Measurements from ENCODE around the gene CBFA2T2. TPM values are rescaled to one million over a fixed set of nuclear protein-coding genes. Genes with fewer than 3 reads are reported as not detected.
A peak's percentile ranks its signal among the peaks of the same experiment; 100 is the strongest.

CBFA2T2 gene
- total RNA-seq, 1 donor from 2014 or later = 15.7 TPM

DNA sequence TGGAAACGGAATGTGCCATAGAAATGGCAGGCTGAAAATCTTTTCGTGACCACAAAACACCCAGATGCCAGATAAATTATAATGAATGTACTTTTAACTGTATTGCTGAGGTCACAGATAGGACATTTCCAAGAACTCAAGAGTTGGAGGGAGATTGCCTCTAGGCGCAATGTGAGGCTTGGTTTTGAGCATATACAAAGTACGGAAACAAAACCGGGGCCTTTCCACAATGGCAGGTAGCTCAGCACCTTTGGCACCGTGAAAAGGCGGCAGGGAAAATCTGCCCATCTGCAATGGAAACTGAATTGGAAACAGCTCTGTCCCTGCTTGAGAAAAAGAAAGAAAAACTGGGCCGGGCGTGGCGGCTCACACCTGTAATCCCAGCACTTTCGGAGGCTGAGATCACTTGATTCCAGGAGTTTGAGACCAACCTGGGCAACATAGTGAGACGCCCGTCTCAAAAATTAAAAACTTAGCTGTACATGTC, 161.7 kb downstream of the CBFA2T2 start:
- no peak overlapping the region for H3K27ac ChIP-seq
- no peaks in the 10 kb centered on the region for H3K27me3 ChIP-seq
- no peak overlapping the region for H3K4me3 ChIP-seq
- TF ChIP-seq, protein P1, sequence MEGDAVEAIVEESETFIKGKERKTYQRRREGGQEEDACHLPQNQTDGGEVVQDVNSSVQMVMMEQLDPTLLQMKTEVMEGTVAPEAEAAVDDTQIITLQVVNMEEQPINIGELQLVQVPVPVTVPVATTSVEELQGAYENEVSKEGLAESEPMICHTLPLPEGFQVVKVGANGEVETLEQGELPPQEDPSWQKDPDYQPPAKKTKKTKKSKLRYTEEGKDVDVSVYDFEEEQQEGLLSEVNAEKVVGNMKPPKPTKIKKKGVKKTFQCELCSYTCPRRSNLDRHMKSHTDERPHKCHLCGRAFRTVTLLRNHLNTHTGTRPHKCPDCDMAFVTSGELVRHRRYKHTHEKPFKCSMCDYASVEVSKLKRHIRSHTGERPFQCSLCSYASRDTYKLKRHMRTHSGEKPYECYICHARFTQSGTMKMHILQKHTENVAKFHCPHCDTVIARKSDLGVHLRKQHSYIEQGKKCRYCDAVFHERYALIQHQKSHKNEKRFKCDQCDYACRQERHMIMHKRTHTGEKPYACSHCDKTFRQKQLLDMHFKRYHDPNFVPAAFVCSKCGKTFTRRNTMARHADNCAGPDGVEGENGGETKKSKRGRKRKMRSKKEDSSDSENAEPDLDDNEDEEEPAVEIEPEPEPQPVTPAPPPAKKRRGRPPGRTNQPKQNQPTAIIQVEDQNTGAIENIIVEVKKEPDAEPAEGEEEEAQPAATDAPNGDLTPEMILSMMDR (IDR thresholded peaks at IDR 0.05) = no peak
- no peak for DNase-seq
- peaks cover 10% of the 10 kb centered on the region for H3K4me1 ChIP-seq
- ATAC-seq = no peak
- no peaks in the 10 kb centered on the region for H3K9me3 ChIP-seq
- intact Hi-C loops (cut with DNase I) = loop anchor here (10.0 kb wide), 1 partner anchor 197 kb away; no protein-coding TSS in a partner anchor
- no peaks in the 10 kb centered on the region for H3K36me3 ChIP-seq

- Histone ChIP-seq H3K4me3 (no peak overlapping the region), H3K9me3 (no peaks in the 10 kb centered on the region), H3K4me1 (no peaks in the 10 kb centered on the region), H3K27me3 (no peaks in the 10 kb centered on the region), H3K36me3 (peaks cover 7% of the 10 kb centered on the region), H3K27ac (no peak overlapping the region)
- ATAC-seq (peak; percentile 61), DNase-seq (peak; percentile 67)
- TF ChIP-seq, protein P1 (IDR thresholded peaks at IDR 0.05) = peak; percentile 68
- intact Hi-C loops (cut with DNase I) = loop anchor here (10.0 kb wide), 1 partner anchor 199 kb away; no protein-coding TSS in a partner anchor
Measured at GRCh38 chr20:33653218-33653899, 163.5 kb downstream of the CBFA2T2 start.

DNA sequence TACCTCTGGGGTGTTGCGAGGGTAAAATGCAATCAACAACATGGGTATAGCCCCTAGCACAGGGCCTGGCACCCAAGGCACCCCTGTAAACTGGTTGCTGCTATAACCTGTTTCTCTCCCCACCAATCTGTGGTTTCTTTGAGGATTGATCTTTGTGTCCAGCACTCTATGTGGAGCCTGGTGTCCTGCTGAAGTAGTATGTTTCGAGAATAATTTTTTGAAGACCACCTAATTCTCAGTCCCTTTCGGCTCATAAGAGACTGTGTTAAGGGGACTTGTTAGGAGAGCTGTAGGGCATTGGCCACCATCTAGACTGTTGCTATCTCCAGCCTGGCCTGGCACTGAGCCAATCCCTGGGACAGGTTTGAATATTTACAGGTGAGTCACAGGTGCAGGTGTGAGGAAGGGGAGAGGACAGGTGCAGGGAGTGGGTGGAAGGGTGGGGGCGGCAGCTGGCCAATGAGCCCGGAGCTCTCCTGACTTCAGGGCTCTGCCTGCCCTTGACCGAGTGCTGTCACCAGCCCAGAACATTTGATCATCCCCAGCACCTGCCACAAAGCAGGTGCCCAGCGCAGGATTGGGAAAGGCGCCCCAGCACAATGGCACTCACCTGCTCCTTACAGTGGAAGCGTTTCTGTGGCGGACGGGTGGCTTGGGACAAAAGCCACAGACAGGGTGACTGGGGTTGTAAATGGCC, 164.2 kb downstream of the CBFA2T2 start:
- no peak overlapping the region for H3K4me3 ChIP-seq
- intact Hi-C loops (cut with DNase I) = loop anchor here (10.0 kb wide), 1 partner anchor 199 kb away; no protein-coding TSS in a partner anchor
- peak; percentile 76 for ATAC-seq
- H3K4me1 ChIP-seq = no peaks in the 10 kb centered on the region
- no peak overlapping the region for H3K27ac ChIP-seq
- TF ChIP-seq, protein P1 (IDR thresholded peaks at IDR 0.05) = no peak
- no peaks in the 10 kb centered on the region for H3K9me3 ChIP-seq
- peak; percentile 88 for DNase-seq
- H3K36me3 ChIP-seq = peaks cover 12% of the 10 kb centered on the region
- H3K27me3 ChIP-seq = no peaks in the 10 kb centered on the region

DNA sequence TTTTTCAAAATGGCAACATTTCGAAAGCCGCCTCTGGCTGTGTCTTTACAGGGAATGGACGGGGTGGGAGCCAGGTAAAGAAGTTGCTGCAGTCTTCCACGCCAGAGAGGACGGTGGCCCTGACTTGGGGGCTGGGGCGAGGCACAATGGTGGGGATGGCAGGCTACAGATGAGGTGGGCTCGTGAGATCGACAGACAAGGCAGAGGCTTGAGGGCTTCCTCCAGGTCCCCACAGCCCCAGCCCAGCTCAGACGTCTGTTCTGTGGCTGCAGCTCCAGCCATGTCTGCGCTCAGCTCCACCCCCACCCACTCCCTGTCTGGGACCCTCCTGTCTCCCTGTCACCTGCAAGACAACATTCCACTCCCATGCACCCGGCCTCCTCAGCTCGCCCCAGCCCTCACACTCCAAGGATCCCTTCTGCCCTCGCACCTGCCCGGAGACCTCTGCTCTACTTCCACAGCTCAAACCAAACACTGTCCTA, 164.8 kb downstream of the CBFA2T2 start:
- TF ChIP-seq, protein P1 (IDR thresholded peaks at IDR 0.05) = no peak
- Histone ChIP-seq H3K27ac (no peak overlapping the region), H3K4me1 (no peaks in the 10 kb centered on the region), H3K36me3 (peaks cover 17% of the 10 kb centered on the region), H3K4me3 (no peak overlapping the region), H3K27me3 (no peaks in the 10 kb centered on the region), H3K9me3 (no peaks in the 10 kb centered on the region)
- DNase-seq (no peak), ATAC-seq (no peak)
- intact Hi-C loops (cut with DNase I) = loop anchor here (10.0 kb wide), 1 partner anchor 200 kb away; no protein-coding TSS in a partner anchor

- H3K27ac ChIP-seq = no peak overlapping the region
Measured at GRCh38 chr20:33655164-33655563, 165.3 kb downstream of the CBFA2T2 start.

More at GRCh38 chr20:33655164-33655563, 165.3 kb downstream of the CBFA2T2 start:
- Histone ChIP-seq H3K4me3 (no peak overlapping the region), H3K27me3 (no peaks in the 10 kb centered on the region), H3K4me1 (no peaks in the 10 kb centered on the region), H3K36me3 (peaks cover 21% of the 10 kb centered on the region), H3K9me3 (no peaks in the 10 kb centered on the region)
- DNase-seq (no peak), ATAC-seq (no peak)
- TF ChIP-seq, protein P1 (IDR thresholded peaks at IDR 0.05) = no peak
- intact Hi-C loops (cut with DNase I) = loop anchor here (10.0 kb wide), 1 partner anchor 200 kb away; no protein-coding TSS in a partner anchor

Data from upper lobe of right lung (tissue), 1 donor.